Kidney (tissue), 14 donors: Measurements from ENCODE around the gene EFCAB6. TPM values are rescaled to one million over a fixed set of nuclear protein-coding genes. Genes with fewer than 3 reads are reported as not detected.

Source experiments
- DNase-seq, 5 donors: peaks; one replicate each; pipeline ENCODE4 v3.0.0-alpha.2; 2013 to 2020
- FAIRE-seq: peaks from 2 replicates; lab custom pipeline; 2012; peaks lifted over from hg19 to GRCh38; lab: Jason Lieb, UNC
- H3K27ac ChIP-seq, 2 donors: one replicate each; pipeline ENCODE4 v1.7.0; 2013; ENCODE audit warnings: low read depth in 2 of 2, low read length in 2 of 2, inconsistent platforms in 1 of 2
- H3K27me3 ChIP-seq: one replicate; pipeline ENCODE4 v1.7.1; 2013; ENCODE audit warnings: low read length, inconsistent platforms; ENCODE audit not compliant: control insufficient read depth, insufficient read depth
- H3K36me3 ChIP-seq, 3 donors: one replicate each; pipeline versions ENCODE4 v1.7.0 to v1.7.1; 2013; ENCODE audit warnings: low read length in 3 of 3, control low read depth in 1 of 3, inconsistent platforms in 1 of 3; ENCODE audit not compliant: insufficient read depth in 3 of 3, control insufficient read depth in 2 of 3
- H3K4me1 ChIP-seq, 3 donors: one replicate each; pipeline versions ENCODE4 v1.7.0 to v1.7.1; 2013; ENCODE audit warnings: low read length in 3 of 3, inconsistent platforms in 1 of 3, low read depth in 1 of 3; ENCODE audit not compliant: control insufficient read depth in 2 of 3, insufficient read depth in 2 of 3
- H3K4me3 ChIP-seq, 3 donors: one replicate each; pipeline versions ENCODE4 v1.7.0 to v1.8.1; 2013; ENCODE audit warnings: low read length in 3 of 3, control low read depth in 1 of 3, inconsistent platforms in 1 of 3
- H3K9ac ChIP-seq, 3 donors: one replicate each; pipeline versions ENCODE4 v1.7.0 to v1.7.1; 2013; ENCODE audit warnings: low read length in 3 of 3, control low read depth in 1 of 3, inconsistent platforms in 1 of 3
- H3K9me3 ChIP-seq, 3 donors: one replicate each; pipeline versions ENCODE4 v1.7.0 to v1.7.1; 2013; ENCODE audit warnings: low read length in 3 of 3, control low read depth in 1 of 3, inconsistent platforms in 1 of 3; ENCODE audit not compliant: control insufficient read depth in 2 of 3, insufficient read depth in 1 of 3
- CTCF ChIP-seq: IDR thresholded peaks from 3 replicates; pipeline ENCODE4 v1.5.1; 2012; ENCODE audit warnings: mild to moderate bottlenecking, moderate library complexity, borderline replicate concordance; ENCODE audit not compliant: insufficient read depth; ENCODE audit errors: extremely low read depth
- intact Hi-C: fragments of 100-400 bp; cut with DNase I; formaldehyde crosslinking; loops from one replicate; pipeline ENCODE4 v1.11.1; 2022
- polyA plus RNA-seq: library from polyadenylated mRNA; stranded (reverse); fragments of 350-450 nt; fragmentation: Illumina TruSeq; extraction: RNeasy Lipid Tissue Mini Kit (QIAGEN cat#74804); gene quantifications from one replicate; pipeline ENCODE4 v1.2.3, GENCODE V29; 2014; ENCODE audit warnings: low read depth, low replicate concordance; ENCODE audit not compliant: insufficient read depth
- total RNA-seq: library from RNA; stranded (reverse); fragmentation: NEBNext Ultra II Directional; extraction: Animal tissue kit (Norgen Biotek cat#: 25700); gene quantifications from one replicate; pipeline ENCODE4 v1.2.1, GENCODE V29; 2021
- donor health status: control.
- donor health status: control.
- donor health status: control.
- donor health status: control.
- donor health status: control.
- donor health status: DM: yes; HTN: yes; CAD: no.
- donor health status: Normal renal cell carcinoma (clear cell type).

Gene EFCAB6
- total and polyA plus RNA-seq, 2 donors from 2014 or later, result 1.5 to 11.8 TPM

GRCh38 chr22:43484227-43484626 is 327.9 kb downstream of the EFCAB6 start:
- TF ChIP-seq CTCF, result no peak
- FAIRE-seq, result no peak
- peak in 1 of 5 donors; percentile 49 for DNase-seq
- no peaks in the 10 kb centered on the region for H3K36me3 ChIP-seq
- no peak overlapping the region for H3K9ac ChIP-seq
- peaks cover 0 to 2% (median 0%) of the 10 kb centered on the region in 3 donors for H3K9me3 ChIP-seq
- no peak overlapping the region for H3K4me3 ChIP-seq
- intact Hi-C loops, result no loop called here
- H3K27me3 ChIP-seq, result peaks cover 6% of the 10 kb centered on the region
- H3K27ac ChIP-seq, result no peak overlapping the region
- H3K4me1 ChIP-seq, result no peaks in the 10 kb centered on the region

GRCh38 chr22:43483669-43484068 is 328.4 kb downstream of the EFCAB6 start:
- Histone ChIP-seq H3K27ac (no peak overlapping the region), H3K9ac (no peak overlapping the region), H3K4me3 (no peak overlapping the region), H3K4me1 (no peaks in the 10 kb centered on the region), H3K36me3 (no peaks in the 10 kb centered on the region), H3K9me3 (peaks cover 0 to 2% (median 0%) of the 10 kb centered on the region in 3 donors), H3K27me3 (peaks cover 6% of the 10 kb centered on the region)
- no peak for FAIRE-seq
- intact Hi-C loops, result no loop called here
- no peak for TF ChIP-seq CTCF
- peak in 1 of 5 donors; percentile 45 for DNase-seq

- peak in 1 of 5 donors; percentile 56 for DNase-seq
- Histone ChIP-seq H3K4me1 (no peaks in the 10 kb centered on the region), H3K9me3 (peaks cover 0 to 2% (median 0%) of the 10 kb centered on the region in 3 donors), H3K4me3 (no peak overlapping the region), H3K27me3 (peaks cover 6% of the 10 kb centered on the region), H3K27ac (no peak overlapping the region), H3K36me3 (no peaks in the 10 kb centered on the region), H3K9ac (no peak overlapping the region)
- intact Hi-C loops, result no loop called here
- TF ChIP-seq CTCF, result no peak
- no peak for FAIRE-seq
Observed at GRCh38 chr22:43483266-43483665, 328.8 kb downstream of the EFCAB6 start.

GRCh38 chr22:43482318-43482625 is 329.8 kb downstream of the EFCAB6 start:
- Histone ChIP-seq H3K27ac (no peak overlapping the region), H3K27me3 (peaks cover 6% of the 10 kb centered on the region), H3K9me3 (peaks cover 0 to 2% (median 0%) of the 10 kb centered on the region in 3 donors), H3K4me1 (no peaks in the 10 kb centered on the region), H3K9ac (no peak overlapping the region), H3K4me3 (no peak overlapping the region), H3K36me3 (no peaks in the 10 kb centered on the region)
- peak in 1 of 5 donors; percentile 35 for DNase-seq
- no peak for FAIRE-seq
- TF ChIP-seq CTCF, result no peak
- intact Hi-C loops, result no loop called here
